HepG2 (cell line): ENCODE measurements around the gene C14orf180. TPM values are rescaled to one million over a fixed set of nuclear protein-coding genes. Genes with fewer than 3 reads are reported as not detected.

Source experiments
- ATAC-seq: fragments of 200-7000 bp; cut with Tn5 transposase; 3 replicates; pipeline ENCODE4 v1.9.1; 2020; ENCODE audit warnings: mild to moderate bottlenecking, moderate library complexity
- BruUV-seq: library from RNA; stranded (reverse); fragments of 400-500 nt; replicated peaks from 2 replicates; lab custom pipeline; 2021; lab: Mats Ljungman, UMichigan
- CTCF ChIA-PET: fragments of 300-600 bp; formaldehyde crosslinking; extraction: SDS; loops from one replicate; lab custom pipeline; 2021; ENCODE audit warnings: low total read pairs, inconsistent platforms, low intra/inter-chr PET ratio; lab: Yijun Ruan, JAX
- POLR2A ChIA-PET: fragments of 350-600 bp; sonication (Branson Sonifier 250); formaldehyde crosslinking; loops from one replicate; lab custom pipeline; 2020; ENCODE audit warnings: antibody characterized with exemption, inconsistent platforms; lab: Yijun Ruan, JAX
- DNase-seq: peaks from one replicate; pipeline ENCODE4 v3.0.0-alpha.2; 2015; ENCODE audit warnings: low spot score
- FAIRE-seq: peaks from 3 replicates; lab custom pipeline; 2011; peaks lifted over from hg19 to GRCh38; lab: Jason Lieb, UNC
- H2AFZ ChIP-seq: one replicate; pipeline ENCODE4 v1.6.1; 2011; ENCODE audit warnings: low read length, inconsistent platforms
- H3K27ac ChIP-seq: fragments of 300-600 bp; 3 replicates; pipeline ENCODE4 v1.8.0; 2011; ENCODE audit warnings: mixed run types, mild to moderate bottlenecking, mixed read lengths, low read length, inconsistent platforms; ENCODE audit not compliant: insufficient read depth; ENCODE audit errors: extremely low read length
- H3K27me3 ChIP-seq, 2 experiments: fragments of 200-600 bp in 1 of 2; 2 replicates in 1 of 2; 3 replicates in 1 of 2; pipeline versions ENCODE4 v1.6.0 to v1.8.0; 2011; ENCODE audit warnings: low read length in 2 of 2, mild to moderate bottlenecking in 2 of 2, moderate library complexity in 2 of 2, inconsistent platforms in 1 of 2; ENCODE audit not compliant: insufficient read depth in 2 of 2, control insufficient read depth in 1 of 2
- H3K36me3 ChIP-seq, 2 experiments: fragments of 200-600 bp in 1 of 2; replicated peaks in 1 of 2; 2 replicates in 1 of 2; 3 replicates in 1 of 2; pipeline versions ENCODE4 v1.5.1 to v1.8.0; 2011; ENCODE audit warnings: low read length in 2 of 2, inconsistent platforms in 1 of 2; ENCODE audit not compliant: insufficient read depth in 2 of 2, control insufficient read depth in 1 of 2
- H3K4me1 ChIP-seq: 2 replicates; pipeline ENCODE4 v1.5.1; 2012; ENCODE audit warnings: low read length, inconsistent platforms; ENCODE audit not compliant: insufficient read depth
- H3K4me2 ChIP-seq: 2 replicates; pipeline ENCODE4 v1.6.0; 2011; ENCODE audit warnings: low read depth, low read length, inconsistent platforms
- H3K4me3 ChIP-seq, 3 experiments: fragments of 200-600 bp in 1 of 3; sonication (generic), shearing (Covaris generic) in 1 of 3; replicated peaks in 1 of 3; 2 replicates each; pipeline ENCODE4 v1.5.1; 2011 to 2016; ENCODE audit warnings: low read length in 3 of 3, inconsistent platforms in 2 of 3, low read depth in 2 of 3, mild to moderate bottlenecking in 2 of 3, control low read depth in 1 of 3, mixed read lengths in 1 of 3; ENCODE audit not compliant: insufficient read depth in 1 of 3
- H3K79me2 ChIP-seq: one replicate; pipeline ENCODE4 v1.6.1; 2011; ENCODE audit warnings: low read length, inconsistent platforms; ENCODE audit not compliant: insufficient read depth
- H3K9ac ChIP-seq: 2 replicates; pipeline ENCODE4 v1.6.0; 2011; ENCODE audit warnings: mild to moderate bottlenecking, low read depth, low read length, inconsistent platforms; ENCODE audit not compliant: insufficient read depth
- H3K9me3 ChIP-seq: 2 replicates; pipeline ENCODE4 v1.5.1; 2012; ENCODE audit warnings: mild to moderate bottlenecking, low read length
- H4K20me1 ChIP-seq: 2 replicates; pipeline ENCODE4 v1.6.0; 2011; ENCODE audit warnings: inconsistent platforms, mild to moderate bottlenecking, low read length, moderate library complexity; ENCODE audit not compliant: insufficient read depth
- ARNT ChIP-seq: fragments of 450-650 bp; IDR thresholded peaks from 2 replicates; pipeline ENCODE4 v1.6.1; 2017
- CSRNP1 ChIP-seq: sonication (generic); formaldehyde crosslinking; IDR thresholded peaks from 2 replicates; pipeline ENCODE4 v1.8.1; 2023; ENCODE audit warnings: mild to moderate bottlenecking, missing genetic modification reagents
- E2F1 ChIP-seq: sonication (generic); formaldehyde crosslinking; IDR thresholded peaks from 2 replicates; pipeline ENCODE4 v1.5.0; 2020; ENCODE audit warnings: missing genetic modification reagents
- GABPA ChIP-seq, 2 experiments: IDR thresholded peaks; 2 replicates each; pipeline ENCODE4 v1.6.1; 2011 to 2016; ENCODE audit warnings: low read depth in 2 of 2, low read length in 1 of 2, missing biosample characterization in 1 of 2, missing genetic modification characterization in 1 of 2
- GATA4 ChIP-seq: sonication (generic); IDR thresholded peaks from 2 replicates; pipeline ENCODE4 v1.6.1; 2016; ENCODE audit warnings: antibody characterized with exemption, low read depth, borderline replicate concordance
- HDAC6 ChIP-seq: fragments of 200-600 bp; sonication (generic); IDR thresholded peaks from 2 replicates; pipeline ENCODE4 v1.7.0; 2017; ENCODE audit warnings: mild to moderate bottlenecking, antibody characterized with exemption, low read length, low read depth
- NONO ChIP-seq, 2 experiments: fragments of 450-650 bp in 1 of 2; sonication (generic) in 1 of 2; formaldehyde crosslinking in 1 of 2; IDR thresholded peaks in 1 of 2; conservative IDR thresholded peaks in 1 of 2; 2 replicates each; pipeline versions ENCODE4 v1.6.1 to v1.8.0; 2017 to 2022; ENCODE audit warnings: mild to moderate bottlenecking in 1 of 2, missing genetic modification reagents in 1 of 2, moderate library complexity in 1 of 2
- REST ChIP-seq, 2 experiments: IDR thresholded peaks; 2 replicates each; pipeline ENCODE4 v1.6.1; 2011 to 2012; ENCODE audit warnings: low read length in 2 of 2, borderline replicate concordance in 1 of 2, low read depth in 1 of 2, mild to moderate bottlenecking in 1 of 2, moderate library complexity in 1 of 2
- SNAPC5 ChIP-seq: sonication (generic); formaldehyde crosslinking; IDR thresholded peaks from 2 replicates; pipeline ENCODE4 v1.8.1; 2023; ENCODE audit warnings: mild to moderate bottlenecking, missing genetic modification reagents, borderline replicate concordance
- SYNCRIP ChIP-seq: fragments of 200-400 bp; formaldehyde crosslinking; IDR thresholded peaks from 2 replicates; pipeline ENCODE4 v1.6.1; 2018; ENCODE audit warnings: mild to moderate bottlenecking, low read depth, low read length; ENCODE audit not compliant: insufficient read depth
- XRCC5 ChIP-seq: fragments of 200-400 bp; formaldehyde crosslinking; optimal IDR thresholded peaks from 2 replicates; pipeline ENCODE3; 2017; ENCODE audit warnings: mild to moderate bottlenecking, low read length
- ZFY ChIP-seq: sonication (generic); formaldehyde crosslinking; IDR thresholded peaks from 2 replicates; pipeline ENCODE4 v1.4.0; 2020; ENCODE audit warnings: missing genetic modification reagents
- WGBS: methylation state at CpG from one replicate; pipeline ENCODE4 v1.1.6; 2017; ENCODE audit warnings: low lambda C conversion rate; 5-methylcytosine and 5-hydroxymethylcytosine counted together
- in situ Hi-C: cut with HindIII; loops from 2 replicates; pipeline ENCODE4 v1.10.0; 2017; ENCODE audit warnings: low pct_unique_long_range_greater_than_20kb; ENCODE audit not compliant: extremely low pct_ligation_motif_present
- intact Hi-C: fragments of 100-400 bp; cut with micrococcal nuclease; formaldehyde crosslinking; loops from one replicate; pipeline ENCODE4 v1.10.0; 2022; ENCODE audit not compliant: unreplicated experiment
- polyA plus RNA-seq, 8 experiments: library from polyadenylated mRNA; depleted of rRNA in 3 of 8; stranded (reverse) in 7 of 8; unstranded in 1 of 8; fragments of >200 nt; fragmentation: Illumina TruSeq in 4 of 8; extraction: Trizol in 4 of 8; gene quantifications; 2 replicates each; pipeline versions ENCODE4 v1.2.1 to v1.2.3, GENCODE V29; 2011 to 2016; ENCODE audit warnings: low read depth in 4 of 8, missing spikeins in 1 of 8, mixed read lengths in 1 of 8; ENCODE audit not compliant: insufficient read depth in 1 of 8
- total RNA-seq, 5 experiments: library from RNA; depleted of rRNA; stranded (reverse); fragments of >200 nt; fragmentation: Illumina TruSeq; extraction: Trizol; gene quantifications; 2 replicates each; pipeline ENCODE4 v1.2.3, GENCODE V29; 2016; ENCODE audit warnings: low read depth in 1 of 5

C14orf180 gene
- total and polyA plus RNA-seq, 2 of the 13 experiments (the other 11 are each of a cell fraction or from before 2014, with no cell fraction given): not detected

GRCh38 chr14:104598039-104598909 is 18.7 kb downstream of the C14orf180 start (continued):
- no peak for TF ChIP-seq CSRNP1 (CRISPR knock-in tag)
- no peak for TF ChIP-seq XRCC5
- TF ChIP-seq GATA4: no peak
- TF ChIP-seq SYNCRIP: no peak

- Histone ChIP-seq H3K27me3 (peaks cover 20 to 40% of the 10 kb centered on the region in 2 experiments; a peak in 4 of 5 replicates), H4K20me1 (peaks cover 7% of the 10 kb centered on the region; the same call in 1 of the 2 replicates), H2AFZ (no peak overlapping the region), H3K9ac (no peak overlapping the region), H3K36me3 (no peaks in the 10 kb centered on the region), H3K79me2 (no peaks in the 10 kb centered on the region), H3K27ac (no peak overlapping the region), H3K4me3 (no peak overlapping the region), H3K4me2 (no peak overlapping the region), H3K4me1 (no peaks in the 10 kb centered on the region), H3K9me3 (no peaks in the 10 kb centered on the region)
- FAIRE-seq: no peak
- WGBS: 0% methylated on average over 3 of the region's 12 CpGs
- TF ChIP-seq E2F1 (CRISPR knock-in tag) (no peak), REST (IDR thresholded peaks at IDR 0.05; ENCODE audit: borderline replicate concordance in 1 of 2, low read depth in 1 of 2, low read length in 2 of 2) (no peak), GABPA (IDR thresholded peaks at IDR 0.05; ENCODE audit: low read depth, low read length) (no peak), GABPA (CRISPR knock-in tag; IDR thresholded peaks at IDR 0.05; ENCODE audit: low read depth) (no peak), NONO (IDR thresholded peaks at IDR 0.05) (no peak), NONO (CRISPR knock-in tag; conservative IDR thresholded peaks at IDR 0.05) (no peak), SNAPC5 (CRISPR knock-in tag) (no peak), ARNT (no peak), ZFY (CRISPR knock-in tag) (no peak), HDAC6 (no peak)
- no peak for DNase-seq
- ChIA-PET CTCF (no interaction called here), POLR2A (no interaction called here)
- in situ Hi-C loops: no loop called here
- no peak for ATAC-seq
- intact Hi-C loops: no loop called here
- no TSS peak for BruUV-seq
Observed at GRCh38 chr14:104598910-104599273, 19.3 kb downstream of the C14orf180 start.
